GM12873 (cell line): ENCODE measurements around the gene GORAB.

Source experiments
- CTCF ChIP-seq: IDR thresholded peaks from 2 replicates; pipeline ENCODE4 v1.5.1; 2012; ENCODE audit warnings: low read depth, mild to moderate bottlenecking, moderate library complexity, low read length, control low read depth; ENCODE audit not compliant: insufficient read depth; ENCODE audit errors: missing control alignments

Gene GORAB

DNA sequence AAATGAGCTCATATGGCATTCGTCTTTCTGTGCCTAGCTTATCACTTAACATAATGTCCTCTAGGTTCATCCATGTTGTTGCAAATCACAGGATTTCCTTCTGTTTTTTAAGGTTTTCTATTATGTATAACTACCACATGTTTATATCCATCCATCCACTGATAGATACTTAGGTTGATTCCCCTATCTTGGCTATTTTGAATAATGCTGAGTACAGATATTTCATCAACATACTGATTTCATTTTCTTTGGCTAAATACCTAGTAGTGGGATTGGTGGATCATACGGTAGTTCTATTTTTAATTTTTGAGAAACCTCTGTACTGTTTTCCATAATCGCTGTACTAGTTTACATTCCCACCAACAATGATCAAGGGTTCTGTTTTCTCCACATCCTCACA lies 45.0 kb downstream of the GORAB start:
- no peak for TF ChIP-seq CTCF

GRCh38 chr1:170578359-170578758 lies 46.4 kb downstream of the GORAB start:
- TF ChIP-seq CTCF: no peak

DNA sequence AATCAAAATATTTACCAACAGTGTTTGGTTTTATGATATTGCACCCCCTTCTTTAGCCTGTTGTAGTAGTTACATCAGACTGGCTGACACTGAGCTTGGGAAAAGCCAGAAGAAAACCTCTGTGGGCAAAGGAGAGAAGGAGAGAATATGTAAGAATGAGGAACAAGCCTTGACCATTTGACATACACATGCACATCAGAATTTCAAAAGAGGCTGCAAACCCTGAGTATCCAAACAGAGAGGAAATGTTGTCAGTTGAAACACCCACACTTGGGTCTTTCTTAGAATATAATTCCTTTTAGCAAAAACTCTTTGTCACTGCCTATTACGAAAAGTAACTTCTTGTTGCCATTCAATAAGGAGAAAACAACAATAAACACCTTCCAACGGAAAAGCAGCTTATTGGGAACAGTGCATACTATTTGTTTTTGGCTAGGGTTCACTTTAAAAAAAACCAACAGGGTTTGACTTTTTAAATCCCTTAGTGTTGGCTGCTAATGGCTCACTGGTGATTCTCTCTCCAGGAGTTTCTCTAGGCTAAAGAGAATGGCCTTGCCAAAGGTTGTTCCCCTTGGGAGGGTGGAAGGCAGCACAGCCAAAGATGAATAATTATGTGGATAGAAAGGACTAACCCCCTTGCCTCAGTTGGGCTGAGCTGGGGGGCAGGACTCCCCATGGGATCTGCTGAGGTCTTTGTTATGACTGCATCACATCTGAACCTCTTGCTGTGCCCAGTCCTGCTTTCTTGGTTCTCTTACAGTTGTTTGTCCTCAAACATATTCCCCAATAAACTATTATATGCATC lies 48.9 kb downstream of the GORAB start:
- TF ChIP-seq CTCF: no peak

DNA sequence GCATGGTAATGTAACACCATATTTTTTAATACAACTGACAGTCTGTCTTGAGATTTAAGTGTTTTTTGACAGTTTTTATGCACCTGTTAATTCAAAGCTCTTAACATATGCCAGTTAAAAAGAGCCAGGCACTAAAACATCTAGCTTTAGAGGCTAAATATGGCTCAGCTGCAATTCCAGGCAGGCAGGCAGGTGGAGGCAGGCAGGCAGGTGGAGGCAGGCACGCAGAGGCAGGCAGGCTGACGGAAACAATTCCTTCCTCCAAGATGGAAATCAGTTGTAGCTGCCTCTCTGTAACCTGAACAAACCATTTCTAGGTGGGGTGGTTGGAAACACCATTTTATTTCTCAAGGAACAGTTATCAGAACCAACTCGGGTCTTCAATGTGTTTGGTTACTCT lies 51.2 kb downstream of the GORAB start:
- TF ChIP-seq CTCF: no peak

- TF ChIP-seq CTCF: no peak
Measured at GRCh38 chr1:170586321-170587252, 54.6 kb downstream of the GORAB start.

GRCh38 chr1:170587253-170587593 lies 55.3 kb downstream of the GORAB start:
- no peak for TF ChIP-seq CTCF
